ENCODE results near the gene POLR3B.

- TF ChIP-seq CTCF (optimal IDR thresholded peaks at IDR 0.05 in 1 of 3, IDR thresholded peaks at IDR 0.05 in 1 of 3, conservative IDR thresholded peaks at IDR 0.05 in 1 of 3; ENCODE audit: extremely low read depth in 1 of 3, insufficient read depth in 2 of 3, low read length in 3 of 3), result no peak
- no peak for TF ChIP-seq EZH2 (IDR thresholded peaks at IDR 0.05; ENCODE audit: low read length)
Measured at GRCh38 chr12:106386813-106387535, 29.4 kb downstream of the POLR3B start.

Data from keratinocyte (primary cell).